Urinary bladder (tissue), 4 donors: ENCODE data around the gene MYH11. TPM values are rescaled to one million over a fixed set of nuclear protein-coding genes. Genes with fewer than 3 reads are reported as not detected.
"Not testable (repeated sequence)": the region's sequence is repeated elsewhere in the genome, so short reads cannot be mapped to it uniquely, and the experiment has no call there.

Experiments
- DNase-seq: peaks from one replicate; pipeline ENCODE4 v3.0.0-alpha.2; 2015; ENCODE audit errors: extremely low spot score
- H3K27ac ChIP-seq: one replicate; pipeline ENCODE4 v1.5.1; 2013; ENCODE audit warnings: low read depth, mild to moderate bottlenecking, moderate library complexity
- H3K36me3 ChIP-seq: one replicate; pipeline ENCODE4 v1.6.1; 2013; ENCODE audit warnings: mild to moderate bottlenecking, moderate library complexity; ENCODE audit not compliant: insufficient read depth
- H3K4me1 ChIP-seq: one replicate; pipeline ENCODE4 v1.6.1; 2013; ENCODE audit warnings: mild to moderate bottlenecking, moderate library complexity; ENCODE audit not compliant: insufficient read depth
- H3K4me3 ChIP-seq: one replicate; pipeline ENCODE4 v1.5.1; 2013; ENCODE audit warnings: low read depth, low read length
- WGBS: extraction: QIAGEN DNeasy Blood & Tissue Kit; methylation state at CpG from one replicate; pipeline ENCODE4 v1.1.7; 2013; 5-methylcytosine and 5-hydroxymethylcytosine counted together
- polyA plus RNA-seq: library from polyadenylated mRNA; stranded (reverse); fragments of 200-250 nt; gene quantifications from one replicate; pipeline ENCODE4 v1.2.3, GENCODE V29; 2013
- total RNA-seq: library from RNA; depleted of rRNA; stranded (reverse); fragments of >200 nt; gene quantifications from one replicate; pipeline ENCODE4 v1.2.3, GENCODE V29; 2014
- donor health status: healthy with polysubstance abuse.
- donor health status: healthy.

The MYH11 gene
- total and polyA plus RNA-seq, 2 donors, result 1,069 to 5,010 TPM

- no peak overlapping the region for H3K4me3 ChIP-seq
- DNase-seq, result no peak
- H3K27ac ChIP-seq, result no peak overlapping the region
- H3K4me1 ChIP-seq, result no peaks in the 10 kb centered on the region
- WGBS, result 37% methylated on average over 5 of the region's 5 CpGs
- no peaks in the 10 kb centered on the region for H3K36me3 ChIP-seq
Observed at GRCh38 chr16:15864939-15865338, 8.1 kb upstream of the MYH11 start.

- Histone ChIP-seq H3K4me3 (no peak overlapping the region), H3K4me1 (no peaks in the 10 kb centered on the region), H3K36me3 (no peaks in the 10 kb centered on the region), H3K27ac (no peak overlapping the region)
- 92% methylated on average over 3 of the region's 3 CpGs for WGBS
- DNase-seq, result no peak
Observed at GRCh38 chr16:15861996-15862395, 5.2 kb upstream of the MYH11 start.

GRCh38 chr16:15858921-15859668 is 2.3 kb upstream of the MYH11 start:
- Histone ChIP-seq H3K36me3 (no peaks in the 10 kb centered on the region), H3K27ac (no peak overlapping the region), H3K4me3 (no peak overlapping the region), H3K4me1 (no peaks in the 10 kb centered on the region)
- 69% methylated on average over 12 of the region's 12 CpGs for WGBS
- no peak for DNase-seq

DNA sequence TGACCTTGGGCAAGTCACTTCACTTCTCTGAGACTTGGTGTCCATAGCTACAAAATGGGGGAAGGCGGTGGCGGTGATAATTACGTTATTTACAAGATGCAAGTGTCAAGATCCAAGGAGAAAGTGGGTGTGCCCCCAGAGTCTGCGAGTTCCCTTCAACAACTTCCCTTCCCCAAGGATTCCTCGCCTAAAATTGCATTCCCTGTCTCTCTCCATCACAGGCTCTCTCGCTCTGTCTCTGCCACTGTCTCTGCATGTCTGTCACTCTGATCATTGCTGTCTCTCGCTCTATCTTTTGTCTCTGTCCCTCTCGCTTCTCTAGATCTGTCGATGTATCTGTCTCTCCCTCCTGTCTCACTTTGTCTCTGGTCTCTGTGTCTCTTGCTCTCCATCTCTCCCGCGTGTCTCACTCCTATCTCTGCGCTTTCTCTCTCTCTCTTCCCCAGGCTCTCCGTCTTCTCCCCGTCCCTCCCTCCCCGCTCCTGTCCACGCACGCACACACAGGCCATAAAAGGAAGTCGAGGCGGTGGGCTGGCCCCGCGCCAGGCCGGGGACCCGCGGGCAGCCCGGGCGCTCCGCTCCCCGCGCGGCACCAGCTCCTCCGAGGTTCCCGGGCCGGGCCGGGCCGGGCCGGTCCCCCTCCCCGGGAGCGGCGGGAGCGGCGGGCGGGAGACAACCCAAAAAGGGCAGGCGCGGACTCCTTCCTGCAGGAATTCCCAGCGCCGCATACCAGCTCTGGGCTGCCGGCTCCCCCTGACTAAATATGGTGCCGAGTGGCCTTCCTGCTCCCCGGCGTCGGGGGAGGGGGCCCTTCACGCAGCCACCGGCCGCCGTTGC is 1.1 kb upstream of the MYH11 start:
- no peaks in the 10 kb centered on the region for H3K4me1 ChIP-seq
- WGBS, result under 1% methylated on average over 55 of the region's 55 CpGs
- peak overlapping the region; percentile 80 for H3K27ac ChIP-seq
- no peaks in the 10 kb centered on the region for H3K36me3 ChIP-seq
- peak overlapping the region; percentile 58 for H3K4me3 ChIP-seq
- DNase-seq, result no peak

DNA sequence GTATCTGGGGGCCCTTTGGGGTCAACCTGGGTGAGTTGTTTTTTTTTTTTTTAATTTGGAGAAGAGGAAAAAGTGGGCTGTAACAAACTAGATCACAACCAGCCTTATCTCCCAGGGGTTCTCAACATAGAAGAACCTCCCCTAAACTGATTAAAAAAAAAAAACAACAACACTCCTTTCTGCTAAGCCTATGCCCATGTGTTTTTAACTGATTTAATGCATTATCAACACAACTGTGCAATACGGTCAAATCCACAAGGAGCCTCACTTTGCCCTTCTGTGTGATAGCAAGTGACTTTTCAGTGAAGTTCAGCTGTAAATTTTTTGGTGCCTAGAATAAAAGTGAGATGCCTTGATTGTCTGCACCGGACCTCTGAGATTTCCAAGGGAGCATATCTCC is 646 bp downstream of the MYH11 start:
- Histone ChIP-seq H3K4me1 (no peaks in the 10 kb centered on the region), H3K4me3 (peak overlapping the region; percentile 58), H3K36me3 (no peaks in the 10 kb centered on the region), H3K27ac (peak overlapping the region; percentile 78)
- DNase-seq, result no peak
- WGBS, result 20% methylated on average over 2 of the region's 2 CpGs

DNA sequence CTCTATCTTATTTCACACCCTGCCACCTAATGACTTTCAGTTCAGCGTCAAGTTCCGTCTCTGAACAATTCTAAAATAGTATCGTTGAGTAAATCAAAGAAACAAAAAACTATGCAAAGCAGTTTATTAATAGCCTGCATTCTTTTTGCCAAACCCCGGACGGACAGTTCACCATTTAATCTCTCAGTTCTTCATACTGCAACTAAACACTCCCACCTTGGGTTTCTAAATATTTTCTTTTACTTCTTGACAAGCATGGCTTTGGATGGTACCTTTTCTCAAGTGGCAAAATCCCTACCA is 1.2 kb downstream of the MYH11 start:
- peak overlapping the region; percentile 58 for H3K4me3 ChIP-seq

GRCh38 chr16:15854906-15855703 is 1.7 kb downstream of the MYH11 start:
- Histone ChIP-seq H3K4me1 (no peaks in the 10 kb centered on the region), H3K4me3 (peak overlapping the region; percentile 58), H3K27ac (peak overlapping the region; percentile 78), H3K36me3 (no peaks in the 10 kb centered on the region)
- DNase-seq, result no peak
- WGBS, result 24% methylated on average over 15 of the region's 15 CpGs

More for the DNA sequence above, 1.2 kb downstream of the MYH11 start:
- 13% methylated on average over 5 of the region's 5 CpGs for WGBS
- H3K4me1 ChIP-seq, result no peaks in the 10 kb centered on the region
- H3K27ac ChIP-seq, result peak overlapping the region; percentile 78
- H3K36me3 ChIP-seq, result no peaks in the 10 kb centered on the region
- DNase-seq, result no peak

DNA sequence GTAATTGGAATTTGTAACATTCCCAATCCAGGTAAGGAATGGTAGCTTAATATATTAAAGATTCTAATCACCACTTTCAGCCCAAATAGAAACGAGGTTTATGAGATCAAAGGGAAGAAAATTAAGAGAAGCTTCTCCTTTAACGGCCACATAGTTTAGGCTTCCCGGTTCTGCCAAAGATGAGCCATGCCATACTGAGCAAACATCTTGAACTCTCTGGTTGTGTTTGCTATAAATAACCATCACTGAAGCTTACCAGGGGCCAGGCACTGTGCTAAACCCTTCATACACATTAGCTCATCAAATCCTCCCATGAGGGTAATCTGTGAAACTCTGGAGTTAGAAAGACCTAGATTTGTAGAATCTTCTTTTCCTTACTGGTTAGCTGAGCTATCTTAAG is 2.8 kb downstream of the MYH11 start:
- H3K4me3 ChIP-seq, result peak overlapping the region; percentile 58
- no peaks in the 10 kb centered on the region for H3K36me3 ChIP-seq
- H3K4me1 ChIP-seq, result no peaks in the 10 kb centered on the region
- H3K27ac ChIP-seq, result peak overlapping the region; percentile 29
- DNase-seq, result no peak
- 23% methylated on average over 3 of the region's 3 CpGs for WGBS

GRCh38 chr16:15853021-15853420 is 3.8 kb downstream of the MYH11 start:
- Histone ChIP-seq H3K4me3 (peak overlapping the region; percentile 58), H3K36me3 (no peaks in the 10 kb centered on the region)

DNA sequence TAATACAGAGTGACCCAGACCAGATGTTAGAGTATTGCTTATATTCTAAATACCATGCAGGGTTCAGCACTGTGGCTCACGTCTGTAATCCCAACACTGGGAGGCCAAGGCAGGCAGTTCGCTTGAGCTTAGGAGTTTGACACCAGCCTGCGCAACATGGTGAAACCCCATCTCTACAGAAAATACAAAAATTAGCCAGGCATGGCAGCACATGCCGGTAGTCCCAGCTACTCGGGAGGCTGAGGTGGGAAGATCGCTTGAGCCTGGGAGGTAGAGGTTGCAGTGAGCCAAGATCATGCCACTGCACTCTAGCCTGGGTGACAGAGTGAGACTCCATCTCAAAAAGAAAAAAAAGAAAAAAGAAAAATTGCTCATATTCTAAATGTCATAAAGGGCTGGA is 6.3 kb downstream of the MYH11 start:
- H3K4me1 ChIP-seq, H3K4me3 ChIP-seq, DNase-seq, H3K36me3 ChIP-seq, H3K27ac ChIP-seq: not testable (repeated sequence)
- 54% methylated on average over 6 of the region's 6 CpGs for WGBS

More at GRCh38 chr16:15853021-15853420, 3.8 kb downstream of the MYH11 start:
- H3K4me1 ChIP-seq, result no peaks in the 10 kb centered on the region
- H3K27ac ChIP-seq, result peak overlapping the region; percentile 35
- no peak for DNase-seq
- 50% methylated on average over 4 of the region's 4 CpGs for WGBS

DNA sequence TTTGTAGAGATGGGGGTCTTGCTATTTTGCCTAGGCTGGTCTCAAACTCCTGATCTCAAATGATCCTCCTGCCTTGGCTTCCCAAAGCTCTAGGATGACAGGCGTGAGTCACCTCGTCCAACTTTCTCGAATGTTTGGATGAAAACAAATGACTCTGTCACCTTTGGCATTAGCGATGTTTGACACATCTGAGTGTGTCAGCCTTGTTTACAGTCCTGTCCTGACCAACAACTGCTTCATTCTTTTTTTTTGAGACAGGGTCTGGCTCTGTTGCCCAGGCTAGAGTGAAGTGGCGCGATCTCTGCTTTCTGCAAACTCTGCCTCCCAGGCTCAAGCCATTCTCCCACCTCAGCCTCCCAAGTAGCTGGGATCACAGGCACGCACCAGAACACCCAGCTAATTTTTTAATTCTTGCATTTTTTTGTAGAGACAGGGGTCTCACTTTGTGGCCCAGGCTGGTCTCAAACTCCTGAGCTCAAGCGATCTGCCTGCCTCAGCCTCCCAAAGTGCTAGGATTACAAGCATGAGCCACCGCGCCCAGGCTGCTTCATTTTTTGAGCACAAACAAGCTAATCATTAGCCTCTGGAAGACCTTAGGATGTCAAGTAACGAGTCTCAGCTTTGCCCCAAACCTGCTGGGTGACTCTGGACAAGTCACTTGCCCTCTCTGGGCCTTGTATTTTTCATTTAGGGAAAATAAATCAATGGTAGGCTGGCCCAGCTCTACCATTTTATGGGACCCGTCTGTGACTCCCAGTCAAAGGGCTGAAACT is 7.4 kb downstream of the MYH11 start:
- Histone ChIP-seq H3K36me3 (no peaks in the 10 kb centered on the region), H3K4me3 (no peak overlapping the region), H3K27ac (no peak overlapping the region), H3K4me1 (no peaks in the 10 kb centered on the region)
- WGBS, result 52% methylated on average over 12 of the region's 12 CpGs
- no peak for DNase-seq

- DNase-seq, result no peak
Observed at GRCh38 chr16:15847611-15848175, 9.1 kb downstream of the MYH11 start.

GRCh38 chr16:15846510-15846909 is 10.3 kb downstream of the MYH11 start:
- no peak for DNase-seq
- H3K4me3 ChIP-seq, result no peak overlapping the region

More at GRCh38 chr16:15847611-15848175, 9.1 kb downstream of the MYH11 start:
- WGBS, result 27% methylated on average over 9 of the region's 9 CpGs
- no peaks in the 10 kb centered on the region for H3K4me1 ChIP-seq
- no peak overlapping the region for H3K4me3 ChIP-seq
- no peak overlapping the region for H3K27ac ChIP-seq
- H3K36me3 ChIP-seq, result no peaks in the 10 kb centered on the region

More at GRCh38 chr16:15846510-15846909, 10.3 kb downstream of the MYH11 start:
- WGBS, result 52% methylated on average over 4 of the region's 4 CpGs
- no peak overlapping the region for H3K27ac ChIP-seq
- no peaks in the 10 kb centered on the region for H3K4me1 ChIP-seq
- no peaks in the 10 kb centered on the region for H3K36me3 ChIP-seq
